Right ventricle myocardium superior (tissue), 1 donor: ENCODE results near the gene SPATA31A6. TPM values are rescaled to one million over a fixed set of nuclear protein-coding genes. Genes with fewer than 3 reads are reported as not detected.
A peak's percentile ranks its signal among the peaks of the same experiment; 100 is the strongest.
"Not testable (repeated sequence)": the region's sequence is repeated elsewhere in the genome, so short reads cannot be mapped to it uniquely, and the experiment has no call there.

Source experiments
- ATAC-seq: fragments of 200-7000 bp; cut with Tn5 transposase; one replicate; pipeline ENCODE4 v1.9.1; 2020; ENCODE audit warnings: mild to moderate bottlenecking; ENCODE audit not compliant: poor library complexity
- DNase-seq: peaks from one replicate; pipeline ENCODE4 v3.0.0-alpha.2; 2020
- intact Hi-C: fragments of 100-400 bp; cut with DNase I; formaldehyde crosslinking; loops from one replicate; pipeline ENCODE4 v1.11.2; 2022
- long read RNA-seq: library from polyadenylated mRNA; unstranded; transcript quantifications from one replicate; pipeline ENCODE4 v2.0.0, GENCODE V29; 2021
- total RNA-seq: library from RNA; stranded (reverse); fragmentation: NEBNext Ultra II Directional; extraction: Animal tissue kit (Norgen Biotek cat#: 25700); gene quantifications from one replicate; pipeline ENCODE4 v1.2.1, GENCODE V29; 2021
- donor health status: DM: no; HTN: yes; CAD: no; lungs with severe emphysema.

Gene SPATA31A6
- not detected for total RNA-seq
- long read RNA-seq: 0 reads

DNA sequence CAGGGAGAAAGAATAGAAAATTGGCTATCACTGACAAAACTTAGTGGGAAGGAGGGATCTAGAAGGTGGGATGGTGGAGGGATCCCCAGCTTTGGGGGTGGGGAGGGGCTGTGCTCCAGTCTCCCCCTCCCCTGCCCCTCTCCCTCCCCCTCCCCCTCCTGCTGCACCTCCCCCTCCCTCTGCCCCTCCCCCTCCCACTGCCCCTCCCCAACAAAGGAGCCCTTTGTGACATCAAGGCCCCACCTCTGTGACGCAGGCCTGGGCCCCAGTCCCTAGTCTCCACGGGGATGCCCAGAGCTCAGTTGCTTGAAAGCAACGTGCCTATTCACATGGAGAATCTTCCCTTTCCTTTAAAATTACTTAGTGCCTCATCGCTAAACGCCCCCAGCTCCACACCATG lies at the start of gene SPATA31A6:
Gene SPATA31A6, plus strand, starts transcription at position 301 of the 400 bp plus-strand sequence. Its CDS starts 29 bp downstream, at position 330.
- intact Hi-C loops, DNase-seq, ATAC-seq: not testable (repeated sequence)

DNA sequence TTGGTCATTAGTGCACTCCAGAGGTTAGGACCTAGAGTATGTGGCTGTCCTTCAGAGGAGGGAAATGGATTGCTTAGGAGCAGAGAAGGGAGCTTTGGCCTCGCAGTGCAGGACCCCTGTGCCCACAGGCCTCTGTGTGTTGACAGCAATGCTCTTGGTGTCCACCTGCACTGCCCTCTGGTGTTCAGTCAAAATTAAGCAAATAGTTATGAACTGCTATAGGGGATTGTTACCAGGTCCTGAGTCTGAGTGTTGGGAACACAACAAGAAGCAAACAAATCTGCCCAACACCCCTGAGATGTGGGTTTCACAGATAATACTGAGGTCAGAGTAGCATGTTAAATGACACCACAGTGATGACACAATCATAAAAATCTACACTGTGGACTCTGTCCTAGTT lies 23.2 kb upstream of the SPATA31A6 start:
- ATAC-seq, intact Hi-C loops, DNase-seq: not testable (repeated sequence)

DNA sequence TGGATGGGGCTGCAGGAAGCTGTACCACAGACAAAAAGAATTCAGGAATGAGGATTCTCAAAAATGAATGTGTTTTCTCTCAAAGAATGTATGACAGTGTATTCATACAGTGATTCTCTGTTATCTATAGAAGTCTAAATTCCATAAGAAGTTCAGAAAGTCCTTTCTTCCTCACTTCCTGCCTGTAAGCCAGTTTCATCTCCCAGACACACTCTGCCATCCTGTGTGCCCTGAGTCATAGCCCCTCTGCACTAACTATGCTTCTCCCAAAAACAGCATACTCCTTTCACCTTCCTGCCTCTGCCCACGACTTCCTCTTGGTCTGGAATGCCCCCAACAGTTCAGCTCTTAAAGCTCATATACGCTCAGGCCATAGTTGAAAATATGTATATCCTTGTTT lies 36.4 kb downstream of the SPATA31A6 start:
- intact Hi-C loops, DNase-seq, ATAC-seq: not testable (repeated sequence)

DNA sequence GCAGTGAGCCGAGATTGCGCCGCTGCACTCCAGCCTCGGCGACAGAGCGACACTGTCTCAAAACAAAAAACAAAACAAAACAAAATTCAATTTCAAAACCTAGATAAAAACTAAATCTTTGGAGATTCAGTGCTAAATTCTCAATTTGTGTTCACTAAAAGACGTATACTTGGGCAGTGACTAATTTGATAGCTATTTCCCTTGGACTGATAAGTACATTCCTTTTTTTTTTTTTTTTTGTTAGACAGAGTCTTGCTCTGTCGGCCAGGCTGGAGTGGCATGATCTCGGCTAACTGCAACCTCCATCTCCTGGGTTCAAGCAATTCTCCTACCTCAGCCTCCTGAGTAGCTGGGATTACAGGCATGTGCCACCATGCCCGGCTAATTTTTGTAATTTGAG lies 39.8 kb downstream of the SPATA31A6 start:
- DNase-seq, ATAC-seq, intact Hi-C loops: not testable (repeated sequence)

DNA sequence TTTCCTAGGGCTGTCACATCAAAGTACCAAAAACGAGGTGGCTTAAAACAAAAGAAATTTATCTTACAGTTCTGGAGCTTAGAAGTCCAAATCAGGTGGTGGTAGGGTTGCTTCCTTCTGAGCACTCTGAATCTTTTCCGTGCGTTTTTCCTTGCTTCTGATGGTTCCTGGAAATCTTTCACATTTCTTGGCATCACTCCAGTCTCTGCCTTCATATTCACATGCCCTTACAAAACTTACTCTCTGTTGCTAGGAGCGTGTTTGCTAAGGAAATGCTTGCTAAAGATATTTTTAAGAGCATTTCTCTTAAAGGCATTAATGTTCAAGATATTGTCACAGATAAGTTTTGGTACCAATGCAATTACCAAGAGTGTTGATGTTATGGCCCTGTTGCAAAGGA lies 49.6 kb downstream of the SPATA31A6 start:
- intact Hi-C loops, ATAC-seq, DNase-seq: not testable (repeated sequence)

DNA sequence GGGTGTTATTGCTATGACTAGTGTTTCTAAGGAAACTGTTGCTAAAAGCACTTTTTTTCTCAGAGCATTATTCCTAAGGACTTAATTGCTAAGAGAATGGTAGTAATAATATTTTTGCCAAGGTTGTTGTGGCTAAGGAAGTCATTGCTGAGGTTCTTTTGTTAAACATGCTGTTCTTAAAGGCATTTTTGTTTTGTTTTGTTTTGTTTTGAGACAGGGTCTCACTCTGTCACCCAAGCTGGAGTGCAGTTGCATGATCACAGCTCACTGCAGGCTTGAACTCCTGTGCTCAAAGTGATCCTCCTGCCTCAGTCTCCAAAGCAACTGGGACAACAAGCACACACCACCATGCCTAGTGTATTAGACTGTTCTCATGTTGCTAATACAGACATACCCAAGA lies 51.2 kb downstream of the SPATA31A6 start:
- ATAC-seq, DNase-seq, intact Hi-C loops: not testable (repeated sequence)

DNA sequence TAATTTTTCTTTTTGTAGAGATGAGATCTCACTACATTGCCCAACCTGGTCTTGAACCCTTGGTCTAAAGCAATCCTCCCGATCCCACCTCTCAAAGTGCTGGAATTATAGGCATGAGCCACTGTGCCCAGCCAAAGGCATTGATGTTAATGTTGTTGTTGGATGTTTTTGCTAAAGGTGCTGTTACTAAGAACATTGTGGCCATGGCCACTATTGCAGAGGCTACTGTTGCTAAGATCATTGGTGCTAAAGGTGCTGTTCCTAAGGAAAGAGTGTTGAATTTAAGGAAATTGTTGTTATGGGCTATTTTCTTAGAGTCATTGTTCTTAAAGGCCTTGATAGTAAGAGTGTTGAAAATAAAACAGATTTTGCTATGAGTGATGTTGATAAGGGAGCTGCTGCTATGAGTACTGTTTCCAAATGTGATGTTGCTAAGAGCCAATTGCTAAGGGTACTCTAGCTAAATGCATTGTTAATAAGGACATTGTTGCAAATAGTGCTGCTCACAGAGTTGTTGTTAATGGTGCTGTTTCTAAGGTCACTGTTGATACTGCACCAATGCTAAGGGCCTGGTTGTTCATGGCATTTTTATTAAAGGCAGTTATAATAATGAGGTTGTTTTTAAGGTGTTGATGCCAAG lies 52.0 kb downstream of the SPATA31A6 start:
- DNase-seq, intact Hi-C loops: not testable (repeated sequence)
- ATAC-seq: peak; percentile 73

DNA sequence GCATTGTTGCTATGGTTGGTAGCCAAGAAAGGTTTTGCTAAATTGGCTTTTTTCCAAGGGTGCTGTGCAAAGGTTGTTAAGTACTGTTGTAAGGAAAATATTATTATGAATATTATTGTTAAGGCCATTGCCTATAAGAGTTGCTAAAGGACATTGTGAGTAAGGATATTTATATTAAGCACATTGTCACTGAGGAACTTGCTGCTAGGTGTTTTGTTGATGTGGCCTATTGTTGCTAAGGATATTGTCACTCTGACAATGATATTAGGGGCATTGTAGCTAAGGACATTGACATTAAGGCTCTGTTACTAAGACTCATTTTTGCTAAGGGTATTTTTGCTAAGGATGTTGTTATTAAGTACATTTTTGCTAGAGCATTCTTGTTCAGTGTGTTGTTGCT lies 52.6 kb downstream of the SPATA31A6 start:
- ATAC-seq: peak; percentile 49
- intact Hi-C loops, DNase-seq: not testable (repeated sequence)

DNA sequence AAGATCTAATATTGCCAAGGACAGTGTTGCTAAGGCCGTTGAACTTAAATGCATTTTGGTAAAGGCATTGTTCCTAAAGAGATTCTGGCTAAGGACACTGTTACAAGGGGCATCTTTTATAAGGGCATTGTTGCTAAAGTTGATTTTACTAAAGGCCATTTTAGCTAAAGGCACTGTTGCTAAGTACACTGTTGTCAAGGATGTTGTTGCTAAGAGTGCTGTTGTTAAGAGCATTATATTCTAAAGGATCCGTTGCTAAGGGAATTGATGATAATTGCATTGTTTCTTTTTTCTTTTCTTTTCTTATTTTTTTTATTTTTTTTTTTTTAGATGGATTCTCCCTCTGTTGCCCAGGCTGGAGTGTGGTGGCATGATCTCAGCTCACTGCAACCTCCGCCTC lies 53.9 kb downstream of the SPATA31A6 start:
- DNase-seq, intact Hi-C loops, ATAC-seq: not testable (repeated sequence)

DNA sequence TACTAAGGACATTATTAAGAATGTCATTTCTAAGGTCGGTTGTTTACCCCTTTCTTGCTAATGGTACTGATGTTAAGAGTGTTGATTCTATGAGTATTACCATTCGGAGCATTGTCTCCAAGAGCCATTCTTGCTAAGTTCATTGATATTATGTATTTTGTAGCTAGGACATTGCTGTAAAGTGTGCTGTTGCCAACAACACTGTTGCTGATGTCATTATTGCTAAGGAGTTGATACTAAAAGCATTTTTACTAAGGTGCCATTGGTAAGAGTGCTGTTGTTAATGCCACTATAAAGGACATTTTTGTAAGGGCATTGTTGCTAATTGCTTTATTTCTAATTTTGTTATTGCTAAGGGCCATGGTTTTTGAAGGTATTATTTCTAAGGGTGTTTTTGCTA lies 55.4 kb downstream of the SPATA31A6 start:
- DNase-seq, intact Hi-C loops: not testable (repeated sequence)
- peak; percentile 11 for ATAC-seq

Other genes starting within 250 kb of the SPATA31A6 start
- 11.2 TPM for gene CNTNAP3B, start 54.2 kb upstream of the SPATA31A6 start, total RNA-seq